ENCODE data around the gene C11orf42.

C11orf42 gene

DNA sequence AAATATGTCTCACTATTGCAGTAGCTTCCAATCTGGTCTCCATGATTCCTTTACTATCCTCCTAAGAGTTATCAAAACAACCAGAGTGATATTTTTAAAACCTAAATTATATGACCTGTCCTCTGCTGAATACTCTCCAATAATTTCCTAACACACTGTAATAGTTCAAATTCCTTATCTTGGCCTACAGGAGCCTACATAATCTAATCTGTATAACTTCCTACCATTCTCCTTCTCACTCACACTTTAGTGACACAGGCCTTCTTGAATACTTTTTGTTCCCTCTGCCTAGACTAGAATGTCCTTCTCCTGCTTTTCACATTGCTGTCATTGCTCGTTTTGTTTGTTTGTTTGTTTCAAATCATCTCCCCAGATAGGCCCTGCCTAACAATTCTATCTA lies 19.7 kb downstream of the C11orf42 start:
- Histone ChIP-seq H3K9ac (ENCODE audit: low read depth, low read length) (no peak overlapping the region), H3K36me3 (ENCODE audit: insufficient read depth, low read length) (peaks cover 33% of the 10 kb centered on the region), H3K9me3 (replicated peaks; ENCODE audit: low read length) (no peaks in the 10 kb centered on the region), H3K4me2 (ENCODE audit: low read length) (no peak overlapping the region), H3K4me3 (ENCODE audit: low read length) (no peak overlapping the region), H3K4me1 (ENCODE audit: control insufficient read depth, insufficient read depth, low read length) (no peaks in the 10 kb centered on the region), H3K27me3 (ENCODE audit: control insufficient read depth, insufficient read depth, low read length) (no peaks in the 10 kb centered on the region)

DNA sequence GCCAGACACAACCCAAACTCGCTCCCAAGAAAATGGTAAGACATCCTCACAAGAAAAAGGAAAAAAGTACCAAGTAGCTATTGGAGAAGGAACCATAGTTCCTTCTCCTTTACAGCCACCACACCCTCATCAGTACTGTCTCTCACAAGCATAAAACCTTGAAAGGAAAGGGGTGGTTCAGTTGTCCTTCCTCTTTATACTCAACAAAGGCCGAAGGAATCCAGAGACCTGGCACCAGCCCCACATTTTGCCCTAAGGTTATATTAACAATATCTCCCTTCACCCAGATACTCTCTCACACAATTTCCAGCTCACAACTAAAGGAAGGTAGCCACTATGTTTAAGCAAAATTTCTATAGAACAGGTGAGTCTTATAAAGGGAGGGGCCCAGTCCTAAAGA lies 20.5 kb downstream of the C11orf42 start:
- Histone ChIP-seq H3K9ac (ENCODE audit: low read depth, low read length) (no peak overlapping the region), H3K4me1 (ENCODE audit: control insufficient read depth, insufficient read depth, low read length) (no peaks in the 10 kb centered on the region), H3K36me3 (ENCODE audit: insufficient read depth, low read length) (peaks cover 29% of the 10 kb centered on the region), H3K9me3 (replicated peaks; ENCODE audit: low read length) (no peaks in the 10 kb centered on the region), H3K4me2 (ENCODE audit: low read length) (no peak overlapping the region), H3K4me3 (ENCODE audit: low read length) (no peak overlapping the region), H3K27me3 (ENCODE audit: control insufficient read depth, insufficient read depth, low read length) (no peaks in the 10 kb centered on the region)

DNA sequence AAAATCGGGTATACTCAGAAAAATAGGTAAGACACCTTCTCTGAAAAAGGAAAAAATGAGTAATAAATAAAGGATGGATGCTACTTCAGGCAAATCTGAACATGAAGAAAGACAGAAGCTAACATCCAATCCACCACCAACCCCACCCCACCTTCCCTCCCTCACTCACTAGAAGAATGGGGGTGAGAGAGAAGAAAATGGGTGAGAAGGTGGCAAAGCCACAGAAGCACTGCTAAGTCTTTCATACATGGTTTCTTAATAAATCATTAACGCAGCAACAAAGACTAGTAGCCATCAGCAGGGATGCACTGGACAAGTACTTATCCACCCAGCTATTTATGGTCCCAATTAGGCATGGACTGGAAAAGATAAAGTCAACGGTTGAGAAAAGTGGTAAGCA lies 23.2 kb downstream of the C11orf42 start:
- Histone ChIP-seq H3K9me3 (replicated peaks; ENCODE audit: low read length) (no peaks in the 10 kb centered on the region), H3K4me3 (ENCODE audit: low read length) (no peak overlapping the region)

DNA sequence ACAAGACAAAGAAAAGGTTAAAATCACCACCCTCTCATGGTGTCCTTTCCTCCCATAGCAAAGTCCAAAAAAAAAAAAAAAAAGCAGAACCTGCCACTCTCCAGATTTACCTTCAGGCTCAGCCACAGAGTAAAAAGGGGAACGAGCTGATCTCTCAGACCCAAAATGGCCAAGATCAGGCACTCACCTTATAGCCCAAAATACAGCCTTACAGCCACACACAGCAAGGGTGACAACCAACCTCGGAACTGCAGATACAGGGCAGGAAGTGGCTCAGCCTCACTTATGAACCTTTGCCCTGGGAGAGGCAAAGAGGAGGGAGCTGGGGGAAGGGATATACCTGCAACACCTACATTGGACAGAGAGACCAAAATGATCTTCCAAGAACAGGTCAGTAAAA lies 24.6 kb downstream of the C11orf42 start:
- H3K27me3 ChIP-seq (ENCODE audit: control insufficient read depth, insufficient read depth, low read length) = no peaks in the 10 kb centered on the region
- no peaks in the 10 kb centered on the region for H3K9me3 ChIP-seq (replicated peaks; ENCODE audit: low read length)
- H3K36me3 ChIP-seq (ENCODE audit: insufficient read depth, low read length) = no peaks in the 10 kb centered on the region
- H3K9ac ChIP-seq (ENCODE audit: low read depth, low read length) = no peak overlapping the region
- peaks cover 7% of the 10 kb centered on the region for H3K4me1 ChIP-seq (ENCODE audit: control insufficient read depth, insufficient read depth, low read length)
- no peak overlapping the region for H3K4me2 ChIP-seq (ENCODE audit: low read length)
- no peak overlapping the region for H3K4me3 ChIP-seq (ENCODE audit: low read length)

More for the DNA sequence above, 23.2 kb downstream of the C11orf42 start:
- Histone ChIP-seq H3K9ac (ENCODE audit: low read depth, low read length) (no peak overlapping the region), H3K4me2 (ENCODE audit: low read length) (no peak overlapping the region), H3K4me1 (ENCODE audit: control insufficient read depth, insufficient read depth, low read length) (peaks cover 3% of the 10 kb centered on the region), H3K36me3 (ENCODE audit: insufficient read depth, low read length) (peaks cover 9% of the 10 kb centered on the region), H3K27me3 (ENCODE audit: control insufficient read depth, insufficient read depth, low read length) (no peaks in the 10 kb centered on the region)

DNA sequence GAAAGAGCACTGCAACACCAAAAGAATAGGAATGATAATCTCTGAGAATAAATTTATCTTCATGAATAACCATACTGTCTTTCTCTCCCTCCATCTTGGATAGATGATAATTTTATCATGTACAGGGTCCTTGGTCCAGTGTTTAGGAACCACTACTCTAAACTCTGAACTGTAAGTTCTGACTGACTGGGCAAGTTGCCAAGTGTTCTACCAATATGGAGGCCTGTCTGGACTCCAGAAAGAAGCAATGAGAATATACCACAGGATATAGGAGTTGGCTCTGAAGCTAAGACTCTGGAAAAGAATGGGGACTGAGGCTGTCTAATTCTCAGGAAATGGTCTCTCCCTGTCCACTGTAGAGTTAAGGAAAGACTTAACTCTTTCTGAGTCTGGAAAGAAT lies 27.5 kb downstream of the C11orf42 start:
- peaks cover 7% of the 10 kb centered on the region for H3K4me1 ChIP-seq (ENCODE audit: control insufficient read depth, insufficient read depth, low read length)
- no peaks in the 10 kb centered on the region for H3K36me3 ChIP-seq (ENCODE audit: insufficient read depth, low read length)
- no peaks in the 10 kb centered on the region for H3K9me3 ChIP-seq (replicated peaks; ENCODE audit: low read length)
- no peak overlapping the region for H3K9ac ChIP-seq (ENCODE audit: low read depth, low read length)
- H3K27me3 ChIP-seq (ENCODE audit: control insufficient read depth, insufficient read depth, low read length) = peaks cover 3% of the 10 kb centered on the region
- H3K4me2 ChIP-seq (ENCODE audit: low read length) = peak overlapping the region; percentile 91
- no peak overlapping the region for H3K4me3 ChIP-seq (ENCODE audit: low read length)

DNA sequence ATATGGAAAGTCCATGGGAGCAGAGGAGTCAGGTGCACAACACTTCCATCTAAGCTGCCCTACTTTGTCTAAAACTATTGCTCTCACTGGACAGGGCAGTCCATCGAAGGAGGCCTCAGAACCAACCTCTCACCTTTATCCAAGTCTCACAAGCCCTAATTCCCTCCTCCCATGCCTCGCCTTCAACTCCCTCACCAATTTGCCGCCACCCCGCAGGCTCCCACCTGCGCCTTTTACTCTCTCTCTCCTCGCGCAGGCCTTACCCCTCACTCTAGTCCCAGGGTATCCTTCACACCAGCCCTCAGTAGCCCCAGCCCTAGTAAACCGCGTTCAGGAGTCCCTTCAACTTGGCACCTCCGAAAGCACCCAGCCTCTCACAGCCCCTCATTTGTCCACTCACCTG lies 28.6 kb downstream of the C11orf42 start:
- Histone ChIP-seq H3K36me3 (ENCODE audit: insufficient read depth, low read length) (no peaks in the 10 kb centered on the region), H3K9ac (ENCODE audit: low read depth, low read length) (peak overlapping the region; percentile 91), H3K9me3 (replicated peaks; ENCODE audit: low read length) (no peaks in the 10 kb centered on the region), H3K4me1 (ENCODE audit: control insufficient read depth, insufficient read depth, low read length) (peaks cover 7% of the 10 kb centered on the region), H3K4me2 (ENCODE audit: low read length) (peak overlapping the region; percentile 91), H3K27me3 (ENCODE audit: control insufficient read depth, insufficient read depth, low read length) (peaks cover 9% of the 10 kb centered on the region), H3K4me3 (ENCODE audit: low read length) (peak overlapping the region; percentile 91)

DNA sequence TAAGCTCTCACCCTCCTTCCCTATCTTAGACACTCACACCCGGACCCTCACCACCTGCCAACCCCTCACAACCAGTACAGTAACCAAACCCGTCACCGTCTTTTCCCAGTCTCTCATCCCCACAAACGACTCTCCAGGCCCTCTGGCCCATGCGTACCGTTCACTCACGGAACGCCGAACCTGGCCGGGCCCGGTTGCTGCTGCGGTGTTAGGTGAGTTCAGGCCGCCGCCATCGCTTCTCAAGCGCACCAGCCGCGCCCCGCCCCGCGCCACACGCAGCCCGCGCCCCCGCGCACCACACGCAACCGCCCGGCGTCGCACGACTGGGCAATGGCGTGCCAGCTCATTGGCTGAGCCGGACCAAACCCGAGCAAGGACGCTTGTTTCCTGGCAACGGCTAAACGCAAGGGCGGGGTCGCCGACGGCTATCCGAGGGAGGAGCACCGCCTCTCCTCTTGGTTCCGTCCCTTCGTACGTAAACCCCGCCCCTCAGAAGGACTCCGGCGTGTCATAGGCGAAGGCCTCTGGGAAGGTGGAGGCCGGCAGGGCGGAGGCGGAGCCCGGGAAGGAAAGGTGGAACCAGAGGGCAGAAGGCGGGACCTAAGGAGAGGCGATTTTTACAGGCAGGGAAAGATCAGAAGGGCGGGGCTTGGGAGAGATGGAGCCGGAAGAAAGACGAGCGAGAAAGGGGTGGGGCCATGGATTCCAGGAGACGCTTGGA lies 29.2 kb downstream of the C11orf42 start, which contains the start of gene FHIP1B:
FHIP1B (minus strand) TSS at position 250 of the 721 bp plus-strand sequence. CDS start 10,120 bp downstream, outside the sequence.
- peaks cover 7% of the 10 kb centered on the region for H3K4me1 ChIP-seq (ENCODE audit: control insufficient read depth, insufficient read depth, low read length)

DNA sequence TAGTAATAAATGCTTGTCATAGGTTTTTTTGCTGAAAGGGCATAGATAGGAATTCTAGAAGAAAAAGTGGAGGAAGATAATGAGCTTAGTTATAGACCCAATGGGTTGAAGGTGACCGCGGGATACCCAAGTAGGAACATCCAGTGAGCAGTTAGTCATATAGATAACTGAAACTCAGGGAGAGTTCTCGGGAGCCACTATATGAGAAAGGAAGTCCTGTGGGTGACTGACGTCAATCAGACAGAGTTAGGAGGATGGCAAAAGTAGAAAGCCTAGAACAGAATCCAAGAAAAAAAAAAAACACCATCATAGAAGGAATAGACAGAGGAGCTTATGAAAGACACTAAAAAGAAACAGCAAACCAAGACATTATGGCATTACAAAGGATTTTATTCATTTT lies 31.9 kb downstream of the C11orf42 start:
- H3K4me2 ChIP-seq (ENCODE audit: low read length) = no peak overlapping the region
- no peak overlapping the region for H3K9ac ChIP-seq (ENCODE audit: low read depth, low read length)
- H3K36me3 ChIP-seq (ENCODE audit: insufficient read depth, low read length) = no peaks in the 10 kb centered on the region
- peaks cover 20% of the 10 kb centered on the region for H3K27me3 ChIP-seq (ENCODE audit: control insufficient read depth, insufficient read depth, low read length)
- peaks cover 7% of the 10 kb centered on the region for H3K4me1 ChIP-seq (ENCODE audit: control insufficient read depth, insufficient read depth, low read length)
- H3K4me3 ChIP-seq (ENCODE audit: low read length) = no peak overlapping the region
- no peaks in the 10 kb centered on the region for H3K9me3 ChIP-seq (replicated peaks; ENCODE audit: low read length)

More for the DNA sequence above, 29.2 kb downstream of the C11orf42 start, which contains the start of gene FHIP1B:
- Histone ChIP-seq H3K27me3 (ENCODE audit: control insufficient read depth, insufficient read depth, low read length) (peaks cover 10% of the 10 kb centered on the region), H3K4me3 (ENCODE audit: low read length) (peak within 1 kb of the TSS; percentile 91), H3K9ac (ENCODE audit: low read depth, low read length) (peak within 1 kb of the TSS; percentile 91), H3K36me3 (ENCODE audit: insufficient read depth, low read length) (no peaks in the 10 kb centered on the region), H3K4me2 (ENCODE audit: low read length) (peak within 1 kb of the TSS; percentile 91), H3K9me3 (replicated peaks; ENCODE audit: low read length) (no peaks in the 10 kb centered on the region)

DNA sequence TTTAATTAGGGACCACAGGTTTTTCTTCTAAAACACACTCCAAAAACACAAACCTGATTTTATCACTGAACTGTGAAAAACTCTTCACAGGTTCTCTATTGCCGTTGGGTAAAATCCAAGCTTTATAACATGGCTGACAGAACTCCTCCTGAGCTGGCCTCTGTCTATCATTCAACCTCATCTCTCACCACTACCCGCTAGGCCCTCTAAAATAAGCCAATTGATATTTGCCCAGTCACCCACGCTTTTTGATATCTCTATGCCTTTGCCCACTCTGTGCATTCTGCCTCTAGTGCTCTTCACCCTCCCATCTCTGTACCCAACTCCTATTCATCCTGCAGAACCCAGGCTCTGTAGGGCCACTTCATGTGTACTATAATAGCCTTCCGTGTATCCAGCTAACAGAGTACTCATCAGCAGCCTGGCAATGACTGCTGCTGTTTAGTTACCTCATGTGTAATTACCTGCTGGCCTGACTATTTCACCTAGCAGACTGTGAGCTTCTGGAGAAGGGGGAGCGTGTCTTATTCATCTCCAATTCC lies 32.5 kb downstream of the C11orf42 start:
- Histone ChIP-seq H3K4me2 (ENCODE audit: low read length) (no peak overlapping the region), H3K4me3 (ENCODE audit: low read length) (no peak overlapping the region), H3K36me3 (ENCODE audit: insufficient read depth, low read length) (no peaks in the 10 kb centered on the region), H3K9me3 (replicated peaks; ENCODE audit: low read length) (no peaks in the 10 kb centered on the region), H3K4me1 (ENCODE audit: control insufficient read depth, insufficient read depth, low read length) (peaks cover 7% of the 10 kb centered on the region), H3K9ac (ENCODE audit: low read depth, low read length) (no peak overlapping the region), H3K27me3 (ENCODE audit: control insufficient read depth, insufficient read depth, low read length) (peaks cover 20% of the 10 kb centered on the region)

DNA sequence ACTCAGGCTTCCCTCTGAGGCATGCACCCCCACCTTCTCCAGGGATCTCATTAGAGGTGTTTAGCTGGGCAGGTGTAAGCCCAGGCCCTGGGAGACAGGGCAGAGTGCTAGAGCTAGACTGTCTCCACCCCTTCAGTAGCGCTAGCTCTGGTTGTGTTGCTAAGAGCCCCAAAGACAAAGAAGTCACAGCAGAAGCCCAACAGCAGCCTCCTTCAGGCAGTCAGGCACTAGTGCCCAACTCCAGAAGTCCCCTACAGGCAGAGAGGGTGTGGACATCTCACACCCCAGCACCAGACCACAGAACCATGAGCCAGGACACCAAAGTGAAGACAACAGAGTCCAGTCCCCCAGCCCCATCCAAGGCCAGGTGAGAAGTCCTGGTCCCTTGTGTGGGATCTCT lies 33.5 kb downstream of the C11orf42 start, which contains the start of gene CNGA4:
CNGA4 (plus strand) TSS at position 188 of the 400 bp plus-strand sequence; CDS start at position 306, 118 bp downstream.
- H3K27me3 ChIP-seq (ENCODE audit: control insufficient read depth, insufficient read depth, low read length) = peaks cover 27% of the 10 kb centered on the region
- H3K4me2 ChIP-seq (ENCODE audit: low read length) = no peak within 1 kb of the TSS
- no peaks in the 10 kb centered on the region for H3K9me3 ChIP-seq (replicated peaks; ENCODE audit: low read length)
- H3K4me3 ChIP-seq (ENCODE audit: low read length) = no peak within 1 kb of the TSS
- no peaks in the 10 kb centered on the region for H3K4me1 ChIP-seq (ENCODE audit: control insufficient read depth, insufficient read depth, low read length)
- H3K36me3 ChIP-seq (ENCODE audit: insufficient read depth, low read length) = no peaks in the 10 kb centered on the region
- no peak within 1 kb of the TSS for H3K9ac ChIP-seq (ENCODE audit: low read depth, low read length)

DNA sequence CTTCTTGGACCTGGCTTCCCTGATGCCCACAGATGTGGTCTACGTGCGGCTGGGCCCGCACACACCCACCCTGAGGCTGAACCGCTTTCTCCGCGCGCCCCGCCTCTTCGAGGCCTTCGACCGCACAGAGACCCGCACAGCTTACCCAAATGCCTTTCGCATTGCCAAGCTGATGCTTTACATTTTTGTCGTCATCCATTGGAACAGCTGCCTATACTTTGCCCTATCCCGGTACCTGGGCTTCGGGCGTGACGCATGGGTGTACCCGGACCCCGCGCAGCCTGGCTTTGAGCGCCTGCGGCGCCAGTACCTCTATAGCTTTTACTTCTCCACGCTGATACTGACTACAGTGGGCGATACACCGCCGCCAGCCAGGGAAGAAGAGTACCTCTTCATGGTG lies 34.8 kb downstream of the C11orf42 start:
- Histone ChIP-seq H3K9me3 (replicated peaks; ENCODE audit: low read length) (no peaks in the 10 kb centered on the region), H3K4me3 (ENCODE audit: low read length) (no peak overlapping the region), H3K27me3 (ENCODE audit: control insufficient read depth, insufficient read depth, low read length) (peaks cover 36% of the 10 kb centered on the region), H3K9ac (ENCODE audit: low read depth, low read length) (no peak overlapping the region), H3K4me1 (ENCODE audit: control insufficient read depth, insufficient read depth, low read length) (no peaks in the 10 kb centered on the region), H3K4me2 (ENCODE audit: low read length) (no peak overlapping the region), H3K36me3 (ENCODE audit: insufficient read depth, low read length) (no peaks in the 10 kb centered on the region)

DNA sequence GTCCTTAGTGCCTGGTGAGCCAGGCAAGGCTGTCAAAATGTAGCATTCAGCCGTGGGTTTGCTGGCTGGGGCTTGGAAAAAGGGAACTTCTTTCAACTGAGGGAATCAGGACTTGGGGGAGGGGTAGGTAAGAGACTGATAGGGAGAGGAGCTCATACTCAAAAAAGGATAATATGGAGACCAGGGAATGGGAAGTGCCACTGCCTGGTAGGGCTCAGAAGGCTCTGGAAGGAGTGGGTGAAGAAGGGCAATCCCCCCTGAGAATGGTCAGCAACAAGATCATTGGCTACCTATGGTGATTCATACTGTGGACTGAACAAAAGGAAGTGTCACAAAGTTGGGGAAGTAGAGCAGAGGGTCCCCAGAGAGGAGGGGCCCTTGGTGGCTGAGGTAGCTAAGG lies 35.4 kb downstream of the C11orf42 start:
- Histone ChIP-seq H3K9me3 (replicated peaks; ENCODE audit: low read length) (no peaks in the 10 kb centered on the region), H3K4me3 (ENCODE audit: low read length) (no peak overlapping the region)

More for the DNA sequence above, 35.4 kb downstream of the C11orf42 start:
- Histone ChIP-seq H3K4me2 (ENCODE audit: low read length) (no peak overlapping the region), H3K9ac (ENCODE audit: low read depth, low read length) (no peak overlapping the region), H3K27me3 (ENCODE audit: control insufficient read depth, insufficient read depth, low read length) (peaks cover 40% of the 10 kb centered on the region), H3K4me1 (ENCODE audit: control insufficient read depth, insufficient read depth, low read length) (no peaks in the 10 kb centered on the region), H3K36me3 (ENCODE audit: insufficient read depth, low read length) (no peaks in the 10 kb centered on the region)

All from skeletal muscle satellite cell (primary cell).